Activated CD4-positive, CD25-positive, alpha-beta regulatory T cell (primary cell): ENCODE data around the gene NIT1.

ENCODE experiments used
- DNase-seq, 4 experiments: peaks; one replicate each; lab custom pipeline; 2025; lab: John Stamatoyannopoulos, UW

NIT1 gene, protein sequence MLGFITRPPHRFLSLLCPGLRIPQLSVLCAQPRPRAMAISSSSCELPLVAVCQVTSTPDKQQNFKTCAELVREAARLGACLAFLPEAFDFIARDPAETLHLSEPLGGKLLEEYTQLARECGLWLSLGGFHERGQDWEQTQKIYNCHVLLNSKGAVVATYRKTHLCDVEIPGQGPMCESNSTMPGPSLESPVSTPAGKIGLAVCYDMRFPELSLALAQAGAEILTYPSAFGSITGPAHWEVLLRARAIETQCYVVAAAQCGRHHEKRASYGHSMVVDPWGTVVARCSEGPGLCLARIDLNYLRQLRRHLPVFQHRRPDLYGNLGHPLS

DNA sequence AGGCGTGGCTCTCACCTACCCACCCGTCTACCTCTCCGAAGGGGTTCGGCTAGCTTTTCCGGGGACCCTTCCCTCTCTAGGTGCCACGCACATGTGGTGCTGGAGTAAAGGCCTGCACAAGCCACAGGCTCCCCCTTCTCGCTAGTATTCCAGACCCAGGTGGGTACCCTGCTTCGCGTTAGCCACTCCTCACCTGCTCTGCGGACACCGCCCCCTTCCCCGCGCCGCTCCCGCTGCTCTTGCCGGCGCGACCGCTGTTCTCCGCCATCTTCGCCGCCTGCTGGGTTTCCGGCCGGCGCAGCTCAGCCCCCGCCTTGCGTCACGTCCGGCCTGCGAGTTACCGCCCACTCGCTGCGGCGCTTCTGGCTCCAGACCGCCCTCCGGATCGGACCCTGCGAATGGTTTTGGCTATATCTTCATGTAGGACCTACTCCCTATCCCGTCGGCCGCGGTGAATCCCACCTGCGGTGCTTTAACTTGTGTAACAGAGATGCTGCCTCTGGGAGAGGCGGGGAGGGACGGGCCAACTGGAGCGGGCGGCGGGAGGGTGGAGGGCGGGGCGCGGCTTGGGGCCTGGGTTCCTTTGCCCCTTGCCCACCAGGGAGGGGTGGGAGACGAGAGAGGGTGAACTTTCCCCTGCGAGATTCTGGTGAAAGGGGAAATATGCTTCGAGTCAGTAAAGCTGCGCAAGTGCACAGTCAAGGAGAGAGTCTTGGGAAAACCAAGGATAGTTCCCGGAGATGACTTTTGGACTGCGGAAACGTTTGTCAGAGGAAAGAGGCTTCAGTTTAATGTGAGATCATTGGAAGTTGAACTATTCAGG lies at the start of gene NIT1, which contains the start of gene PFDN2:
NIT1 (plus strand) TSS at position 347 of the 823 bp plus-strand sequence; CDS start at position 419, 72 bp downstream.
PFDN2 (minus strand) TSS at position 279 of the 823 bp plus-strand sequence; CDS start at position 268, 11 bp downstream.
- DNase-seq = peak; percentile 45 to 79 (median 69)

DNA sequence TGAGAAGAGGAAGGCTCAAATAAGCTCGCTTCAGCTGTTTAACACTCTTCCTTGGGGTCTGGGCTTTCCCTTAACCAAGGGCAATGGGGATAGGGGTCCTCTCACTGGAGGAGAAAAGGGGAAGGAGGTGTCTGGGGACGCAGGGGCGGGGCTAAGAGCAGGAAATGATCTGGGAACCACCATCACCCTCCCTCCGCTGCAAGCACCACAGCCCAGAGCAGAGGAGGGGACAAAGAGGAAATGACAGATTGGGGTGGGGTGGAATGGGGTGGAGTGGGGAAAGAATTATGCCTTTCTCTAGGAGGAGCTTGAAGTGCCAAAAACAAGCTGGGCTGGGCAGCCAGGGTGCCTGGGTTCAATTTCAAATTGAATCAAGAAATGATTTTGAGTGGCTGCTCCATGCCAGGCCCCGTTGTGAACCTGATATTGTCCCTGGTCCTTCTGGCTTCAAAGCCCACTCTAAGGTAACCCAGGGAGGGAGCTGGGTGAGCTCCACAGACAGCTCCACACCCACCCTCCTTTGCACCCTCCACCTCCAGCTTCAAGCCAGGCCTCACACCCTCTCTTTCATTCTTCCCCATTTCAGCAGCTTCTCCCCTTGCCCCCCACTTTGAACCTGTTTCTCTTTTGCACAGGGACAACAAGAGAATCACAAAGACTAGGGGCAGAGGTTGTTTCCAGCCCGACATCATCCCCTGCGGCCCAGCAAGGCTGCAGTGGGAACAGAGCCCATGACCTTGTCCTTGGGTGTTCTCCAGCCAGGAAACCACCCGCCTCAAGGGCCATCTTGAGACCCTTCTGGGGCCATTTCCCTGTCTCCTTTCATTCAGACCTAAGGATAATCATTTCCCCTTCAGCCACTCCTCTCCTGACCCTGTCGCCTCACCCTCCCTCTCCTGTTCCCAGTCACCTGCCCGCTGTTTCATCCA lies 49.3 kb upstream of the NIT1 start:
- peak; percentile 32 to 61 (median 54) for DNase-seq

DNA sequence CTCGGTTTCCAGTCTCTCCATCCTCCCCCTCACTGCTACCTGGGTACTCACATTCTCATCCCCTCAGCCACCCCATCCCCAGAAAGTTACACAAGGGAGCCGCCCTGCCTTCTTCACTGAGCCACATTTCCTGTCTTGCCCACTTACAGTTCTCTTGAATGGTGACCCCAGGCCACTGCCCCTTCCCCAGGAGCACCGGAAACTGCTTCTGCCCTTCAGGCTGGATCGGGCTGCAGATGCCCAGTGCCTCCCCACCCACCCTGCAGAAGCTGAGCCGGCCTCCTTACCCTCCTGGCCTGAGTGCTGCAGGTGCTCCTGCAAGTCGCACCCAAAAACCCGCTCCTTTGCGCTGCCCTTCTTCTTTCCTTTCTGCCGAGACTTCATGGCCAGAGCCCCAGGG lies 48.7 kb upstream of the NIT1 start:
- no peak for DNase-seq

DNA sequence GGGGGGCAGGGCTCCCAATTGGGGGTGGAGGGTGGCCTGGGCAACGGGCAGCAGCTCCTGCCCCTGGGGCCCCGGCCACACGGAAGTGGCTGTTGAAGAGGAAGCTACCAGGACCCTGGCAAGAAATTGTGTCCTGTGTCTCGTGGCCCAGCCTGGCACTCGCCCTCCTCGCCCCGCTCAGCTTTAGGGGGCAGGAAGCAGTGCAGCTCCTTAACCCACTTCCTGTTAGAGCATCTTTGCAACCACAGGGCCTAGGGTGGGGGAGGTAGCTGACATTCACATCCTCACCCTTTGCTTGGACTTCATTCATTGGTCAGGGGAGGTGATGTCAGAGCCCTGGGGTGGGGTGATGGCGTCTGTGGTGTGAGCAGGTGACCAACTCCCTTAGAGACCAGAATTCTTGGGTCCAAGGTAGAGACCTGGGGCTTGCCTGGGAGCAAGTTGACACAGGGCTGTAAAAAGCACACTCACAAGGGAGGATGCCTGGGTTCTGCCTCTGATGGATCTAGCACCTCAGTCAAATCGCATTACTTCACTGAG lies 48.1 kb upstream of the NIT1 start, which contains the start of gene ARHGAP30:
ARHGAP30 (minus strand) TSS at position 161 of the 540 bp plus-strand sequence. CDS start 267 bp downstream, outside the sequence.
- peak; percentile 43 to 81 (median 64) for DNase-seq

DNA sequence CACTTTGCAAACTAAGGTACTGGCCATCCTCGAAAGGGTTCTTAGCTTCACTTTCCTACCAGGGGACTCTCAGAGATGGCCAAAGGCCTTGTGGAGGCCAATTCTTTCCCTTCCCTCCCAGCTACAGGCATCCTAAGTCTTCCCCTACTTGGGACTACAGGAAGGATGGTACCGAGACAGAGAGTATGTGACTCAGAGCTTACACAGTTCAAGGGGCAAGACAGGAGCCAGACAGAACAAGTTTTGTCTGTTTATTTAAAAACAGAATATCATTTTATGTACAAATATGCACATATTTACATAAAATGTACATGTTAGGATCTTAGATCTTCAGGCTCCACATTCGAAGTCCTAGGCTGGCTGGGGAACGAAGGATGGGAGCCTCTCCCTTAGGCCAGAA lies 47.1 kb upstream of the NIT1 start:
- no peak for DNase-seq

DNA sequence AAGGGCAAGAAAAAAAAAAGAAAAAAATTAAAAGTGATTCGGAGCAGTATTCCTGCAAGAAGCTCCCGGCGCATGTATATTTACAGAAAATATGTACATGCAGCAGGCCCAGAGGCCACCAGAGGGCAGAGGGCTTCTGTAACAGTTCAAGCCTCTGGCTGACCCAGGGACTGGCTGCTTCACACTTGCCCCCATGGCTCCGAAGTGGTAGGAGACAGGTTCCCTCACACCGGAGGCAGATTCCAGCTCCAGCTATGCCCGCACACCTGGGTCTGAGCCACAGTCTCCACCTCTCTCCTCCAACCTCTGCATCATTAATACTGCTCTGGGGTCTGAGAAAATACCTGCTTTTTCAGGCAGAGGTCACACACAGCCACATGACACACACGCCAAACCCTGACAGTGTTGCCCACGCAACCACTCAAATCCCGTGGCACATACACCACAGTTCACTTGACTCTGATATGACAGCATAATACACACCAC lies 46.0 kb upstream of the NIT1 start:
- peak in 1 of 4 experiments; percentile 14 for DNase-seq

DNA sequence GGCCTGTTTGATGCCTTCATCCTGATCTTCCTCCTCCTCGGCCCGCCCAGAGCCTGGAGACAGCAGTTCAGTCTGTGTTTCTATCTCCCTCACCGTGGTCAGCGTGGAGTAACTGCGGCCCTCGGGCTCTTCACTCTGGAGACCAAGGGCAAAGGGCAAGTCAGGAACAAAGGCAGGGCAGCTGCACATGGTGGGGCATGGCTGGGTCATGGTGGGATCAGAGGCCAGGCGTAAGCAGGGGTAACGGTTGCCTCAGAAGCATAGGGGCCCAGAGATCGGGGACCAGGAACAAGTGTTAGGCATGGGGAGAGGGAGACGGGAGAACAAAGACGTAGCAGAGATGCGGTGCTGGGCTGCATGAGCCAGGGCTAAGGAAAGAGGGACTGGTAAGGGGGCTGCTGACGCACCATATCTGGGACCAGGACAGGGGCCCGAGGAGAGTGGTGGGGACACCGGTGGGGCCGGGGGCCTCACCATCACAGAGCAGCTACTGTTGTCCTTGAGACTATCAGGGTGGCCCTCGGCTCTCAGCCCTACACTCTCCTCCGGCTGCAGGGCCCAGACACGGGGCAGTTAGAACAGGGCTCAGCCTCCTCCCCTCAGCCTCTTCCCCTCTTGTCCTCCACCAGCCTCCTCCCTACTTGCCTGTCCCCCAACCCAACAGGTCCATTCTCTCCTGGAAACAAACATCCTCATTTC lies 45.0 kb upstream of the NIT1 start:
- DNase-seq = no peak

DNA sequence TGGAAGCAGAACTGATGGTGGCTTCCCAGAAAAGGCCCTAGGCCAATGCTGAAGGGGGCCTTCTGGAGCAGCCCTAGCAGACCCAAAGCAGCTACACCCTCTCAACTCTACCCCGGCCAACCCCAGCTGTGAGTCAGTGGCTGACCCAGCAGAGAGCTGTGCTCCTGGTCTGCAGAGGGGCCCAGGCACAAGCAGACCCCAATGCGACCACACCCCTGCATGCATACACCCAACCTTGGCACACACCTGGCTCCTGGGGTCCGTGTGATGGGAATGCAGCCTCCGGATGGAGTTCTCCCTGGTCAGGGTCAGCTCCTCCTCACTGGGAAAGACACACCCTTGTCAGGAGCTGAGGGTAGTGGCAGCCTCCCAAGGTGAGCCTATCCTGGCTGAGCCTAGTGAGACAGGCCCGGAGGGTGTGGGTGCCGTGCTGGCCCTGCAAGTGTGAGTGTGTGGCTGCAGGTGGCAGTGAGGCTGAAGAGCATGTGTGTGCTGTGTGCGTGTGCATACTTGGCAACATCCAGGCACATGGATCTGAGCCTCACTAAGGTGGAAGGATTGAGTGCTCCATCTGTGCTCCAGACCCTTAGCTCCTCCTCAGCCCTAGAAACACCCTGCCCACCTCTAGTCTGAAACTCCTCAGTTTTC lies 44.3 kb upstream of the NIT1 start:
- DNase-seq = no peak

DNA sequence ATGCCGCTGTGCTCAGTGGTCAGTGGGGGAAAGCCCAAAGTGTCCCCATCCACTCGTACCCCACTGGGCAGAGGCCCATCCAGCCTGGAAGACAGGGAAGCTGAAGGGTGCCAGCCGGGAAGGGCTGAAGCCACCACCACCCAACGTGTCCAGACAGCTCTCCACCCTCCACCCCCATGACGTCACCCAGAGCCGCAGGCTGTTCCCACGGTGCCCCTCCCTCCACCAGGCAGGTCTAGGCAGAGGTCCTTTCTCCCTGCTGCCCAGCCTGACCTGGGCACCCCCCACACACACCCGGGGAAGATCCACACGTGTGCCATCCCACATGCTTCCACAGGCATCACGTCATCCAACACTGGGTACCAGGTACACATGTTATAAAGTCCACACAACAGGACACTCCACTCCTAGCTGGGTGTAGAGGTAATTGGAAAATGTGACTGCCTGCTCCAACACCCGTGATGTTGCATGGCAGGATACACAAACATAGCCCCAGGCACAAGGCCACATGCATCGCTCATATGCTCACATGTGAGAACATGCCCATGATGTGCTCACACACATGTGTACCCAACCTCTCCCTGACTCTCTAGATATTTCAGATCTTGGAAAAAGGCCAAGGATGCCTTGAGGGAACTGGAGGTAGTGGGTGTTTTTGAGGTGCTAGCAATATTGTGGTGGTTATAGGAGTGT lies 43.1 kb upstream of the NIT1 start:
- DNase-seq = no peak

DNA sequence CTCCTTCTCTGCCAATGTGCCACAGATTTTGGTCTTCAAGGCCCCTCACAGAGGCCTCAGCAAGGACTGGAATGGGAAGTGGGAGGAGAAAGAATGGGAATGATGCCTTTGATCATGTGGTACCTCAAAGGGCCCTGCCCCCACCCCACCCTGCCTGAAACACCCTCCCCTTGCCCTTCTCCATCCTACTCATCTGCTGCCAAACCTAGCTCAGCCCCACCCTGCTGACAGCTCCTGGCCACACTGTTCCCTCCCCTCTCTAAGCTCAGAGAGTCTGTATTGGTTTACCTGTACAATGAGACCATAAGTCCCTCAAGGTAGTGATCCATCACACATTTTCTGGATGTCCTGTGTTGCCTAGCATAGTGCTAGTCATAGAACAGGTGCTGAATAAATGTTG lies 41.5 kb upstream of the NIT1 start:
- DNase-seq = no peak

DNA sequence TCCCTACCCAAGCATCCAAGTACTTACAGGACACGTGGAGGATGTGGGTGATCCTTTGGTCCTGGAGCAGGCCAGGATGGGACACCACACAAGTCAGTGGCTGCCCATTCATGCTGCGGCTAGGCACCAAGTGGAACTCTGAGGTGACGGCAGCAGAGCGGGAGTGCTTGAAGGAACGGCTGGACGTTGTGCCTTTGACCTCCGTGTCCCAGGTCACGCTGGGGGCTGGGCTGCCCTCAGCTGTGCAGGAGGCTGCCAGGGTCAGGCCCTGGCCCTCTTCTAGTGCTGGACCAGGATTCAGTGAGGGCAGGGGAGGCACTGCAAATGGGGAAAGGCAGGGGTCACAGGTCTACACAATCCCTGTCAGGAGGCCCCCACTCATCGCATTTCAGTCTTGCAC lies 40.5 kb upstream of the NIT1 start:
- no peak for DNase-seq

DNA sequence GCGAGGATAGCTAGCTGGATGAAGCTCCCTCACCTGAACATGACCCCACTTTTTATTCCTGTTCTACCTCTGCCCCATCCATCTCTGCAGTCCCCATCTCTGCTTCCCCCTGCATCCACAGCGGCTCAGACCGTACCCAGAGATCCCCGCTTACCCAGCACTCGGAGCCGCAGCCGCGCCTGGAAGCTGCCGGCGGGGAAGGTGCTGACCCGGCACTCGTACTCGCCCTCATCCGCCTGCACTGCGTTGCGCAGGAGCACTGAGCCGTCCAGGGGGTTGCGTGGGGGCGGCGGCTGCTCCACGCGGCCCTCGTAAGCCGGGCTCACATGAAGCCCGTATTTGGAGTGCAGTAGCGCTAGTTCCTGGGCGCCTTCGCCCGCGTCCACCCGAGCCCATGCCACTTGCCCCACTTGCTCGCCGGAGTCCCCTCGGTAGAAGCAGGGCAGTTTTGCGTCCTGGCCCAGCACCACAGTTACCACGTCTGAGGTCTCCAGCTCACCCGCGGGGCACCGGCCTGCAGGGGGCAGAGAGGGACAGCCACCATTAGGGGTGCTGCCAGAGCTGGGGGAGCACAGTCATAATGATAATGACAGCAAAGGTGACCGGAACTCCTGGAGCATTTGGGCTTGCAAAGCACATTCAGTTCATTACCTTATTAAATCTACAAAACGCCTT lies 38.3 kb upstream of the NIT1 start:
- no peak for DNase-seq

DNA sequence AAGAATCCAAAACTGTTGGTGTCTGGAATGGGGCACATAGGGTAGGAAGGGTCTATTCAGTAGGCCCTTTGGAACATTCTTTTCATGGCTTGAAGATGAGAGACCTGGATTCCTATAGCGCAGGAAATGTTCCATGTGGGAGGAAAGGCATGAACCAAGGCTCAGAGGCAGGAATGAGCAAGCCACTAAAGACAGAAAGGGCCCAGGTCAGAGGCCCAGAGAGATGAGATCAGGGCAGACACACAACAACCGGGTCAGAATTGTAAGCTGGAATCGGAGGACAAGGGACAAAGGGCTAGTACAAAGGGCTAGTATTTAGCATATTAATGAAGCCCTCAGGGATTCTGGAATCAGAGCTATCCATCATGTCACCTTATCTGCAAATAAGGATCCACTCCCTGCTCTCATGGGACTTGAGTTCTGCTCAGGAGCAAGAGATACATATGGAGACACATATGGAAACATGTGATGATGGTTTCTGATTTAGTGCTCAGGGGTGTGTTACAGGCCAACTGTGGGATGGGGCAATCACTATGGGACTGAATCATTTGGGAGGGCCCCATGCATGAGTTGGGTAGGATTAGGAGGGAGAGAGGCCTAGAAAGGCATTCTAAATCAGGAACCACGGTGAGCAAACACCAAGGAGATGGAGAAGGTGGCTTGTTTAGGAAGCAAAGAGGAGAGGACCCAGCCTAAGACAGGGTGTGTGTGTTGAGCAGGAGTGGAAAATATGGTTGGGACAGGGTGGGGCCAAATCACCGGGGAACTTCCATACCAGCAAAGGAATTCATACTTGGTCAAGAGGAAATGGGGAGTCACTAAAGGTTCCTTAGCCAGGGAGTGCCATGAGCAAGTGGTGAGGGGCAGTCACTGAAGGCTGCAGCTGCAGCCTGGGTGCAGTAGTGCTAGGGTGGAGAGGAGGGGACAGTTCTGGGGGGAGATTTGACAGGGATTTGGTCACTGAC lies 37.2 kb upstream of the NIT1 start:
- DNase-seq = no peak

DNA sequence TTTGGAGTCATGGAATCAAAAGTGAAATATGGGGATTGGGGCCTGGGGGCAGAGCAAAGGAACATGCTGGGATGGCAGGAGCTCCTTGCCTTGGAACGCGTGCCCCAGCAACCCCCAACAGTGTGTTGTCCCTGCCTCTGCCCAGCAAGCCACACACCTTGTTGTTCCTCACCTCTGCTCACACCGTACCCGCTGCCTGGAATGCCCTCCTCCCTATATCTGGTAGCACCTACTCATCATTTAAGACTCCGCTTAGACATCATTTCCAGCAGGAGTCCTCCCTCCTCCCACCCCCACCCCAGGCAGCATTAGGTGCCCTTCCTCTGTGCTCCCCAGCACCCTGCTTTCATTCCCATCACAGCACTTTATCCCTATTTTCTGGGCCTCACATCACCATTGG lies 36.4 kb upstream of the NIT1 start:
- no peak for DNase-seq

DNA sequence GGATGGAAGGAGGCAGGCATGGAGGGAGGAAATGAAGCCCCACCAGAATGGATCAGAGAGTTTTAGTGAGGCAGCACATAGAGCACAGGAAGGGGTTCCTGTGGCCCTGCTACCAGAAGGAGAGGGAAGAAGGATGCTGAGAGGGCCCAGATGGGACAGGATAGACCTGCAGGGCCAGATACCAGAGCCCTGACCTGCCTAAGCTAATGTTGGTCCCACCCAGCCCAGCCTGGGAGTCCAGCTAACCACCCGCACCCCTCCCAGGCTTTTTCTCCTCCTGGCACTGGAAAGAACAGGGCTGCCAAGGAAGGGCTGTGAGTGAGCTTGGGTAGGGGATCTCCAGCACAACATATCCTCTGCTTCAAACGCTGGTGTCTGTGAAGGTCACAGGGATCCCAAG lies 35.4 kb upstream of the NIT1 start:
- DNase-seq = no peak

DNA sequence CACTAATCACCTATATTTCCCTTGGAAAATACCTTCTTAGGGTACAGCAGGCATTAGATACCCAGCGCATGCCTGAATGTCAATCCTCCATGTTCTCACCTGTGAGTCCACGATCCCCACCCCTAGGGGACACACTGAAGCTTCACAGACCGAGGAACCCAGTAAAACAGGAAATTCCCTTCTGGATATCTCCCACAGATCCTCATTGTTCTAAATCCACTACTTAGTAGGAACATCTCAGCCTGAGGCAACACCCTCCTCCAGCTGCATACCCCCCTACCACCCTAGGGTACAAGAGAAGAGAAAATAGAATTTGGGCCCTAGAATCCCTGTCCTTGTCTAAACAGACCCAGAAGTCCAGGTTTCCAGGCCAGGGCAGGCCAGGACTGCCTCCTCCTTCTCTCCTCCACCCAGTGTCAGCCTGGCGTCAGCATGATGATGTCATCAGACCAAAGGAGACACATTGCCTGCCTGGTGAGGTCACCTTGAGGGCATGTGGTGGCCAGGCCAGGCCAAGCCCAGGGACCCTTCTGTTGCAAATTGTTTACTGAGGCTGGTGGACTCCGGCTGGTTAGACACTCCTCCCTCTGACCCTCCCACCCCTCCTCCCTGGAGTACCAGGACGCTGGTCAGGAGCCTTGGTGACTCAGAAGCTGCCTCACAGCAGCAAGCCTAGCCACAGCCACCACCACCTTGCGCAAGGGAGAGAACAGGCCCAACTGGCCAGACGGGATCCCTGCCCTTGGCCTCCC lies 34.7 kb upstream of the NIT1 start:
- DNase-seq = no peak
